ENCODE measurements around the gene THSD7B.

- TF ChIP-seq CTCF (IDR thresholded peaks at IDR 0.05) (no peak), POLR2AphosphoS5 (IDR thresholded peaks at IDR 0.05) (no peak), POLR2A (IDR thresholded peaks at IDR 0.05) (no peak)
These were observed 537.6 kb downstream of the THSD7B start for GRCh38 chr2:137302957-137303356.

Data from prostate gland (tissue), 2 donors.